Measurements from ENCODE around the gene OMP.

GRCh38 chr11:77113382-77114088, 10.9 kb downstream of the OMP start:
- TF ChIP-seq CTCF (IDR thresholded peaks at IDR 0.05; ENCODE audit: low read depth, low read length) (peak; percentile 73), MAX (IDR thresholded peaks at IDR 0.05; ENCODE audit: low read depth, low read length) (no peak)
